HPDE6-E6E7 (cell line): ENCODE data around the gene TTC24.
A peak's percentile ranks its signal among the peaks of the same experiment; 100 is the strongest.
"Not testable (repeated sequence)": the region's sequence is repeated elsewhere in the genome, so short reads cannot be mapped to it uniquely, and the experiment has no call there.

Experiments used
- DNase-seq: peaks from one replicate; pipeline ENCODE4 v3.0.0; 2011; ENCODE audit warnings: missing footprints; ENCODE audit errors: extremely low spot score

Gene TTC24

DNA sequence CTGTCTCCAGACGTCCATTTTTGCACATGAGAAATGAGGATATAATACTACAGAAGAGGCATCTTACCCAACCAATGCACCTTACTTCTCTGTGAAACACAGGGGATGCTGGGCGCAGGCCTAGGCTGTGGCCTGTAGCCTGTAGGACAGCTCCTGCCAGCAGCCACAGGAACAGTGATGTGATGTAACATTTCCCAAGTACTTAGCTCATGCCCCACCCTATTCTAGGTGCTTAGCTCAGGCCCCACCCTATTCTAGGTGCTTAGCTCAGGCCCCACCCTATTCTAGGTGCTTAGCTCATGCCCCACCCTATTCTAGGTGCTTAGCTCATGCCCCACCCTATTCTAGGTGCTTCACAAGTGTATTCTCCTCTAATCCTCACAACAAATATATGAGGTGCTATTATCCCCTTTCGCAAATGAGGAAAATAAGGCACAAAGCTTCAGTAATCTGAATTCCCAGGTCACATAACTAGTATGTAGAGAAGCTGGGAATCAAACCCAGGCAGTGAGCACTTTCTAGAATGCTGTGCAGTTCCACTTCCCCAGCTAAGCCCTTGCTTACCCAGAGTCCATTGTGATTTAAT is 7.5 kb downstream of the TTC24 start:
- DNase-seq = peak; percentile 29

DNA sequence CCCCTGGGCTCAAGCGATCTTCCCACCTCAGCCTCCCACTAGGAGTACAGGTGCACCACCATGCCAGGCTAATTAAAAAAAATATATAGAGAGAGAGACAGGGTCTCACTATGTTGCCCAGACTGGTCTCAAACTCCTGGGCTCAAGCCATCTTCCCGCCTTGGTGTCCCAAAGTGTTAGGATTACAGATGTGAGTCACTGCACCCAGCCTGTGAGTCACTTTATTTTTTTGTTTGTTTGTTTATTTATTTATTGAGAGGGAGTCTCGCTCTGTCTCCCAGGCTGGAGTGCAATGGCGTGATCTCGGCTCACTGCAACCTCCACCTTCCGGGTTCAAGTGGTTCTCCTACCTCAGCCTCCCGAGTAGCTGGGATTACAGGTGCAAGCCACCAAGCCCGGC is 8.4 kb downstream of the TTC24 start:
- not testable (repeated sequence) for DNase-seq

GRCh38 chr1:156589546-156589945 is 10.0 kb downstream of the TTC24 start:
- DNase-seq = no peak

DNA sequence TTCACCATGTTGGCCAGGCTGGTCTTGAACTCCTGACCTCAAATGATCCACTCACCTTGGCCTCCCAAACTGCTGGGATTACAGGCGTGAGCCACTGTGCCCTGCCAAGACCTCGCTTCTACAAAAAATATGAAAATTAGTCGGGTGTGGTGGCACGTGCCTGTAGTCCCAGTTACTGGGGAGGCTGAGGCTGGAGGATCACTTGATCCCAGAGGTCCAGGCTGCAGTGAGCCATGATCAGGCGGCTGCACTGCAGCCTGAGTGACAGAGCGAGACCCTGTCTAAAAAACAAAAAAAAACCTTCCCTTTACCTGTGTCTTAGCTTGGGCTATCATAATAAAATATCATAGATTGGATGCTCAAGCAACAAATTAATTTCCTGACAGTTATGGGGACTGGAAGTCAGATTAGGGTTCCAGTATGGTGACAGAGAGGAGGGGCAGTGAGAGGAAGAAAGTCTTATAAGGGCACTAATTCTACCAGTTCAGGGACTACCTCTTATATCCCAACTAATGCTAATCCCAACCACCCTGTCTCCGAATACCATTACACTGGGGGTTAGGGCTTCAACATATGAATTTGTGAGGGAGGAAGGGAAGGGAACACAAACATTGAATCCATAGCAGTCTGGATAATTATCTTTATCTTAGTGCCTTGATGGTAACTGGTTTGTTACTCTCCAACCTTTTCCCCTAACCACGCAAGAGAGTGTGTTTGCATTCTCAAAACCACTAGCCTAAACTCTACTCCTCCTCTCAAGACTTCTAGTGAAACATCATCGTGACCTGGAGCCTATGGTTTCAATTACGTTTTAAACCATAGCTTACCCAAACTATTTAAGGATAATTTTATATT is 11.0 kb downstream of the TTC24 start:
- DNase-seq = no peak

- DNase-seq = no peak
Measured at GRCh38 chr1:156591181-156591431, 11.6 kb downstream of the TTC24 start.

- peak; percentile 64 for DNase-seq
Measured at GRCh38 chr1:156591432-156592157, 12.1 kb downstream of the TTC24 start, which contains the start of gene NAXE. NAXE (plus strand) TSS chr1:156591776; CDS start chr1:156591805, 29 bp downstream.

- DNase-seq = no peak
Measured at GRCh38 chr1:156592158-156592909, 12.8 kb downstream of the TTC24 start.

- no peak for DNase-seq
Measured at GRCh38 chr1:156592910-156593660, 13.6 kb downstream of the TTC24 start.

DNA sequence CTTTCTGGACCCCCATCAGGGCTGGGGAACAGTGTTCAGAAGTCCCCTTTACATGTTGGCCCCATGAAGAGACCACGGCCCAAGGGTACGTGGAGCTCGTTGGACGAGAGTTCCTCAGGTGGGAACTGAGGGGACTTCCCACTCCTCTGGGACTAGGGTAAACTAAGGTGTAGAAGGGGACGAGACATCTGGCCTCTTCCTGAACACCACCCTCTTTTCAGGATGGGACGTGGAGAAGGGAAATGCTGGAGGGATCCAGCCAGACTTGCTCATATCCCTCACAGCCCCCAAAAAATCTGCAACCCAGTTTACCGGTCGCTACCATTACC is 14.1 kb downstream of the TTC24 start:
- no peak for DNase-seq

DNA sequence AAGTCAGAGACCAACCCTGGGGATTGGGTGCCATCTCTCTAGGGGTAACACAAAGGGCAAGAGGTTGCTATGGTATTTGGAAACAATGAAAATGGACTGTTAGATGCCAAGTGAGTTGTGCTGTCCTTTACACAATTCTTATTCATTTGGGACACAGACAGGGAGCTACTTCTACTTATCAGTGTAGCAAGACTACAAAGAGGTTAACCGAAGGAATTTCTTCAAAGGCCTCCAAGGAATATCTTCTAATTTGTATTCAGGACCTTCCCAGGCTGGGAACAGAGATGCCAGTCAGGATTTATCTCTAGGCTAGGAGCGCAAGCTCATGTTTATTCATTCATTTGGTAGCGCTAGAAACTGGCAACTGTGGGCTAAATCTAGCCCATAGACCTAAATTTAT is 14.7 kb downstream of the TTC24 start:
- DNase-seq = no peak

GRCh38 chr1:156595016-156595415 is 15.5 kb downstream of the TTC24 start:
- DNase-seq = no peak

GRCh38 chr1:156596426-156596825 is 16.9 kb downstream of the TTC24 start:
- no peak for DNase-seq

DNA sequence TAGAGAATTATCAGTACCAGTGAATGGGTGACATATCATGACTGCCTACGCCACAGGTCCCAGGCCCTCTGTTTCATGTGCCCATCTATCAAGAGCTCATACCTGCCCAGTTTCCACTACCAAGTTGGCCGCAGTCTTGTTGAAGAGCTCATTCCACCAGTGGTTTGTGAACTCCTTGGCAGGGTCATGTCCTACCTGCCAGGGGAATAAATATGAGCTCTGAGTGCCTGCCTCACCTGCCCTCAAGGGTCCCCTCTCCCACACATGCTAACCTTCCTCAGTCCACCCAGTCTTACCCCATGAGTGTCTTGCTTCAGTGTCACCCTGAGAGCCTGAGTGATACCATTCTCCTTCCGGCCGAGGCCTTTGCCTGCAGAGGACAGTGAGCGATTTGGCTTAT is 18.6 kb downstream of the TTC24 start:
- no peak for DNase-seq

DNA sequence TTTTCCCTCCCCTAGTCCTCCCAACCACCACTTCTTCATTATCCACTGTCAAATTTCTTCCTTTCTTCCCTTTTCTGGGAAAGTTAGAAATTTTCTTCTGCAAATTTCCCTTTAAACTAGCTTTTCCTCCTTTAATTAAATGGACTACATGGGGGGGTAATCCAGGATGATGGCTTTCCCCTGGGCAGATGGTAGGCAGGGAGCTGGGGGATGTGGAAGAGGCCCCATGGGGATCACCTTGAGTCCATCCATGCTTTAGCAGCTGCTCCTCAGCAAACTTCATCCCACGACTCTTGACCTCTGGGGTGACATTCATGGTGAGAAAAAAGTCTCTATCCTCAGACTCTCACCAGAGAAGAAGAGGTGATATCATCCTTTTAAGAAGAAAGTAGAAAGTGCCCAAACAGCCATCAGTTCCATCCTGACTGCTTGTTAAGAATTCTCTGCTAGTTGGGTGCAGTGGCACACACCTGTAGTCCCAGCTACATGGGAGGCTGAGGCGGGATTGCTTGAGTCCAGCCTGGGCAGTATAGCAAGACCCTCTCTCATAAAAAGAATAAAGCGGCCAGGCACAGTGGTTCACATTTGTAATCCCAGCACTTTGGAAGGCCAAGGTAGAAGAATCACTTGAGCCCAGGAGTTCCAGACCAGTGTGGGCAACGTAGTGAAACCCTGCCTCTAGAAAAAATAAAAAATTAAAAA is 19.4 kb downstream of the TTC24 start:
- DNase-seq = no peak

GRCh38 chr1:156599811-156600210 is 20.3 kb downstream of the TTC24 start:
- no peak for DNase-seq

GRCh38 chr1:156600733-156601121 is 21.2 kb downstream of the TTC24 start:
- no peak for DNase-seq

- no peak for DNase-seq
Measured at GRCh38 chr1:156601122-156601830, 21.8 kb downstream of the TTC24 start, which contains the start of gene GPATCH4. GPATCH4 (minus strand) TSS chr1:156601479.

DNA sequence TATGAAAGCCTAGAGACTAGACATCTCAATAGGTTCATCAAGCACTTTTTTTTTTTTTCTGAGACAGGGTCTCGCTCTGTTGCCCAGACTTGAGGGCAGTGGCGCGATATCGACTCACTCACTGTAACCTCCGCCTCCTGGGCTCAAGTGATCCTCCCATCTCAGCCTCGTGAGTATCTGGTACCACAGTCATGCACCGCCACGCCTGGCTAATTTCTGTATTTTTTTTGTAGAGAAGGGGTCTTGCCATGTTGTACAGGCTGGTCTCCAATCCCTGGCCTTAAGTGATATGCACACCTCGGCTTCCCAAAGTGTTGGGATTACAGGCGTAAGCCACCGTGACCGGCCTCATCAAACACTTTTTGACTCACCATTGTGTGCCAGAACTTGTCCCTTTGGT is 22.4 kb downstream of the TTC24 start:
- DNase-seq = no peak

DNA sequence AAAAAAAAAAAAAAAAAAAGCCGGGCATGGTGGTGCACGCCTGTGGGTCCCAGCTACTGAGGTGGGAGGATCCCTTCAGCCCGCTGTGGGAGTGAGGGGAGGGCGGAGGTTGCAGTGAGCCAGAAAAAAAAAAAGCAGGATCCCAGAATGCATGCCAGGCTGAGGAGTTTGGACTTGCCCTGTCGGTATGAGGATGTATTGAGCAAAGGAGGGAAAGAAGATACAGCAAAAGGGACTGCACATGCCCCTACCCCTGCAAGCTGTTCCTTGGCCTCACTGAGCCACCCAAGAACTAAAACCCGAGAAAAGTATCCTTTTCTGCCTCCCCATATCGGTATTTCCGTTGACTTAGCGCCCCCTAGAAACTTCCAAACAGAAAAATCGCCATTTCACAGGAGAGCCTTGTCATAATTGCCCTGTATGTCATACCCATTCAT is 23.1 kb downstream of the TTC24 start:
- peak; percentile 71 for DNase-seq

- not testable (repeated sequence) for DNase-seq
Measured at GRCh38 chr1:156607344-156607743, 27.8 kb downstream of the TTC24 start.
